Activated CD4-positive, alpha-beta T cell treated with anti-CD3 and anti-CD28 coated beads, Interleukin-2, Interleukin-4, amounts not matched to agents 100 ng/mL and 50 ng/mL, durations not matched to agents 16 hours and 8 hours (primary cell): ENCODE data around the gene DNAH10.
A peak's percentile ranks its signal among the peaks of the same experiment; 100 is the strongest.

Experiments used
- DNase-seq: peaks from one replicate; pipeline ENCODE4 v3.0.0-alpha.2; 2020; ENCODE audit warnings: low spot score

Gene DNAH10

DNA sequence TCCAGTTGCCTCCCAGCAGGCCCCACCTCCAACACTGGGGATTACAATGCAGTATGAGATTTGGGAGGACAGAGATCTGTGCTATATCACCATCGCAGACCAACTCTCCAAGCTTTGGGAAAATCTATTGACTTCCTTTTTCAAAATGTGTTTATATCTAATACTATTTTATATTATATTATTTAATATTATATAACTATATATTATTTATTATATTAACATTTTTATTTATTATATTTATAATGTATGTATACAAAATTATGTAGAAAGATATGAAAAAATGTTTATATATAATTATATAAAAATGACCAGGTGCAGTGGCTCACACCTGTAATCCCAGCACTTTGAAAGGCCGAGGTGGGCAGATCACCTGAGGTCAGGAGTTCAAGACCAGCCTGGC is 36.4 kb downstream of the DNAH10 start:
- no peak for DNase-seq

DNA sequence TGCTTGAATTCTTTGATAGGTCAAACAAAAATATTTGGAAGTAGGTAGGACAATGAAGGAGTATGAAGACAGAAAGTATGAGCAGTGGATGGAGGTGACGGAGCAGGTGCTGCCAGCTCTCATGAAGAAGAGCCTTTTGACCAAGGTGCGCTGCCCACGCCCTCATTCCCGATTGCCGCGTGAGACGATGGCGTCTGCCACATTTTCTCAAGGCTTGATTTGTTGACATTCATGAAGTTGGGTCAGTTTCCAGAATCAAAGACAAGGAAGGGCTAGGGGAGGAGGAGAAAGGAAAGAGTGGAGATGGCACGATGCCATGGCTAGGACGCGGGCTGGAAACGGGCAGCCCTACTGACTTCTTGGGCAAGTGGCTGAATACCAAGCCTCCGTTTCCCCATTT is 37.1 kb downstream of the DNAH10 start:
- DNase-seq = no peak

DNA sequence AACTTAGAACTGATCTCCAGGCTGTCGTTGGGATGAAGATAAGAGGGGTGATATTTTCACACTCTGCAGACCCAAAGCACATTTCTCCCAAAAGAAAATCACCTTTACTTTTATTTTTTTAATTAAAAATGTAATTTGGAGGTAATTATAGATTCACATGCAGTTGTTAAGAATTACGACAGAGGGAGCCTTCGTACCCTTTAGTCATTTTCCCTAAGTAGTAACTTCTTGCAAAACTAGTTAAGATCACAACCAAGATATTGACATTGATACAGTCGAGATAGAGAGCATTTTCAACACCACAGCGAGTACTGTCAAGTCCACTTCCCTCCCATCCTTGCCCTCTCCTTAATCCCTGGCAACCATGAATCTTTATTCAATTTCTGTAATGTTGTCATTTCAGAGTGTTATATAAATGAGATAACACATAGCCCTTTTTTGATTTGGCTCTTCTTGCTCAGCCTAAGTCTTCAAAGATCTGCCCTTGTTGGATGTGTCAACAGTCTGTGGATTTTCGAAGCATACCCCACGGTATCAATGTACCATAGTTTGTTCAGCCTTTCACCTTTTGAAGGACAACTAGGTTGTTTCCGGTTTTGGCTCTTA is 39.6 kb downstream of the DNAH10 start:
- peak; percentile 11 for DNase-seq

DNA sequence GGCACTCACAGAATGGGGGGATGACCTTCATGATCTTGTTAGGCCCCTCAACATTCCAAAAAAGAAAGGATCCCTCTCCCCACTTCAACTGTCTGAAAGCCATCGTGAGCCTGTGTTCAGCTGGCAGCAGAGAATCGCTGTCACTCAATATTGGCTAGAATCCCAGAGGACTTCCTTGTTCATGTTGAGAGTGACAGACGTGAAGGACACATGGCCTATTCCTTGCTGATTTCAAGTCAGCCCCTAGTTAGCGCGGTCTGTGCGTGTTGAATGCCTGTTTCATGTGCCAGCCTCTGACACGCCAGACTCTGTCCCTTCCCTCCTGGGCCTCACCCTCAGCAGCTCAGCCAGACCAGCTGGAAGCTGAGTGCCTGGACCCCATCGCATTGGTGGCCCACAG is 43.1 kb downstream of the DNAH10 start:
- DNase-seq = no peak

DNA sequence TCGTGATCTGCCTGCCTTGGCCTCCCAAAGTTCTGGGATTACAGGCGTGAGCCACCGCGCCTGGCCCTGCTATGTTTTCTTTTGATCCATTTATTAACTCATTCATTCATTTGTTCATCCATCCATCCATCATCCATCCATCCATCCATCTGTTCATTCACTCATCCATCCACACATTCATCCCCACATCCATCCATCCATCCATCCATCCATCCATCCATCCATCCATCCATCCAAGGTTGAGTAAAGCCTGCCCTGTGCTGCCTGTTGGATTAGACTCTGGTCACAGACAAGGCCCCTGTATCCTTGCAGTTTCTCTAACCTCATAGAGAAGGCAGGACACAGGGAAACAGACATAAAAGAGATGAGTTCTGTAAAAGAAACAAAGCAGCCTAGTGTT is 44.9 kb downstream of the DNAH10 start:
- DNase-seq = no peak

DNA sequence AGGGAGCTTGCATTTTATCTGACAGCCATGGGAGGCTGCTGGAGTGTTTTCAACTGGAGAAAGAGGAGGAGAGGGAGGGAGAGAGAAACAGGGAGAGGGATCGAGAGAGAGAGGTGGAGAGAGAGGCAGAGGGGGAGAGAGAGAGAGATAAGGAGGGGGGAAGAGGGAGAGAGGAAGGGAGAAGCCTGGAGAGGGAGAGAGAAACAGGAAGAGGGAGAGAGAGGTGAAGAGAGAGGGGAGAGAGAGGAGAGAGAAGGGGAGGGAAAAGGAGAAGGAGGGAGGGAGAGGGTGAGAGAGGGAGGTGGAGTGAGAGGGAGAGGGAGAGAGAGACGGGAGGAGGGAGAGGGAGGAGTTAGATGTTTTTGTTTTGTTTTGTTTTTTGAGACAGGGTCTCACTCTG is 45.6 kb downstream of the DNAH10 start:
- no peak for DNase-seq

DNA sequence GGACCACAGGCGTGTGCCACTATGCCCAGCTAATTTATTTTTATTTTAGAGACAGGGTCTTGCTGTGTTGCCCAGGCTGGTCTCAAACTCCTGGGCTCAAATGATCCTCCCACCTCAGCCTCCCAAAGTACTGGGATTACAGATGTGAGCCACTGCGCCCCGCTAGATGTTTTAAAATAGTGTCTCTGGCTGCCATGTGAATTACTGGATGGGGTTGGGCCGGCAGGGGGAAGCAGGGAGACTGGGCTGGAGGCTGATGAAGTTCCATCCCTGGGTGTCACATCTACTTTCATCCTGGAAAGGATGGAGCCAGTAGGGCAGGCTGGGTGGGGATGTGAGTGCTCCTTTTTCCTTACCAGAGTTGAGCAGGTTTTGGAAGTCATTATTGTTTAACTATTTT is 46.1 kb downstream of the DNAH10 start:
- DNase-seq = no peak

DNA sequence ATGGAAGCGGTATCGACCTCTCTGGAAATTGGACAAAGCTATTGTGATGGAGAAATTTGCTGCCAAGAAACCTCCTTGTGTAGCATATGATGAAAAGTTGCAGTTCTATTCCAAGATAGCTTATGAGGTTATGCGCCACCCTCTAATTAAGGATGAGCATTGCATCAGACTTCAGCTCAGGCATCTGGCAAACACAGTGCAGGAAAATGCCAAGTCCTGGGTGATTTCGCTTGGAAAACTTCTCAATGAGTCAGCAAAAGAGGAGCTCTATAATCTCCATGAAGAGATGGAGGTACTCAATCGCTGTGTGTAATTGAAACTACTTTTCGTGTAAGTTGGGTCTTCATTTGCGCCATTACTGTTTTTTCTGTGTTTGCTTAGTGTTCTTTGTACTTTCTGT is 51.2 kb downstream of the DNAH10 start:
- DNase-seq = no peak

DNA sequence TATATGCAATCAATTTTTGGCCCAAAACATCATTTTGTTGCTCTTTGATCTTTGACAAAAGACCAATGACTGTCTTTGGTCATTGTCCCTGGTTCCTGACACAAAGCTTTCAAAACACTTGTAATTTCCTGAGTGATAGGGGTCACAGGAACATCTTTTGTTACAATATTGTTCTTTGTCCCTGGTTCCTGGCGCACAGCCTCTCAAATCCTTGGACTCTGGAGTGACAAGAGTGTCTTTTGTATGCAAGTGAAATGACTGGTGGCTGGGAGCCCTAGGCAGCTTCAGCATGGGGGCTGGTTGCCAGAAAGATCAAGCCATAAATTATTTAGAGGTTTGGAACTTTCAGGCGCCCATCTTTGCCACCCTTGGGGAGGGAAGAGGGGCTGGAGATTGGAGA is 53.9 kb downstream of the DNAH10 start:
- no peak for DNase-seq

DNA sequence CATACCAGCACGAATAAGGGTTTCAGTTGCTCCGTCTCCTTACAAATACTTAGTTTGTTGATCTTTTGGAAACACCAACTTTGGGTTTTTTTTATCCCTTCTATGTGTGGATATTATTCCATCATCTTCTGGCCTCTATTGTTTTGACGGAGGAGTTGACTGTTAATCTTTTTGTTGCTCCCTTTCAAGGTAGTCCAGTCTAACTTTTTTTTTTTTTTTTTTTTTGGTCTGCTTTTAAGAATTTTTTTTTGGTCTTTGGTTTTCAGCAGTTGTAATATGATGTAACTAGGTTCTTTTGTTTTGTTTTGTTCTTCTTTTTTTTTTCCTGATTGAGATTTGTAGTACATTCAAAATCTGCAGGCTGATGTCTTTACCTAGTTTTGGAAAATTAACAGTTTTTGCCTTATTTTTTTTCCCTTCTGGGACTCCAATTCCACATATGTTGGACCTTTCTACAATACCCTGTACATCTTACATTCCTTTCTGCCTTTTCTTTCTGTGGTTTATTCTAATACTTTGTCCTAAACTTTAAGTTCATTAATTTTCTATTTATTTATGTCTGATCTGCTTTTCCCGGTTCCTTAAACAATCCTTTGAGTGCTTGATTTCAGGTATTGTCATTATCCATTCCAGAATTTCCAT is 54.9 kb downstream of the DNAH10 start:
- DNase-seq = no peak

DNA sequence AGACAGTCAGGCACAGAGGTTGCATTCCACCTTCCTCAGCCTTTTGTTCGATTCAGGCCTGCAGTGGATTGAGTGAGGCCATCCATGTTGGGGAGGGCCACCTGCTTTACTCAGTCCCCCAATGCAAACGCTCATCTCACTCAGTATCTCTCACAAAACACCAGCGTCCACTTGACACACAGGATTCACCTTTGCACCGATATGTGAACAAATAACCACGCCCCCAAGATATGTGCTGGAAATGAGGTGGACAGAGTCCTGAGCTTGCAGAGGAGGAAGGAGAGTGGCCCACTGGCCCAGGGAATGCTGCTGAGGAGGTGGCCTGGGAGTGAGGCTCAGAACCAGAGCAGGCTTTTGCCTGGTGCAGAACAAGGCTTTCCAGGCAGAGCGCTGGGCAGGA is 60.7 kb downstream of the DNAH10 start:
- DNase-seq = no peak

DNA sequence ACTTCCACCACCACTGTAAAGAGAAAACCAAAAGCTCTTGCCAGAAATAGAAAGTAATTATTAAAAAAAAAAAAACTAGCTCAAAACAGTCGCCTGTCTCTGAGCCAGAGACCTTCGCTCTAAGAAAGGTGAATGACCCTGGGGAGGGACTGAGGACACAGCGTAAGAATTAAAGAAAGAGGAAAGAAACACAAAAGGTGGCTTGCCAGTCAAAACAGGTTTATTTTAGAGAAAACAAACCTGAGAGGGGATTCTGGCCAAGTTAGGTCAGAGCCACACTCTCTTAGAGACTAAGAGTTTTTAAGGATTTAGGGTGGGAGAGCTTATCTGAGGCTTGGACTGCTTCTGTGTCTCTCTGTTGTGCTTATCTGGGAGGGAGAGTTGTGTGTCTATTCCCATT is 66.0 kb downstream of the DNAH10 start:
- no peak for DNase-seq

DNA sequence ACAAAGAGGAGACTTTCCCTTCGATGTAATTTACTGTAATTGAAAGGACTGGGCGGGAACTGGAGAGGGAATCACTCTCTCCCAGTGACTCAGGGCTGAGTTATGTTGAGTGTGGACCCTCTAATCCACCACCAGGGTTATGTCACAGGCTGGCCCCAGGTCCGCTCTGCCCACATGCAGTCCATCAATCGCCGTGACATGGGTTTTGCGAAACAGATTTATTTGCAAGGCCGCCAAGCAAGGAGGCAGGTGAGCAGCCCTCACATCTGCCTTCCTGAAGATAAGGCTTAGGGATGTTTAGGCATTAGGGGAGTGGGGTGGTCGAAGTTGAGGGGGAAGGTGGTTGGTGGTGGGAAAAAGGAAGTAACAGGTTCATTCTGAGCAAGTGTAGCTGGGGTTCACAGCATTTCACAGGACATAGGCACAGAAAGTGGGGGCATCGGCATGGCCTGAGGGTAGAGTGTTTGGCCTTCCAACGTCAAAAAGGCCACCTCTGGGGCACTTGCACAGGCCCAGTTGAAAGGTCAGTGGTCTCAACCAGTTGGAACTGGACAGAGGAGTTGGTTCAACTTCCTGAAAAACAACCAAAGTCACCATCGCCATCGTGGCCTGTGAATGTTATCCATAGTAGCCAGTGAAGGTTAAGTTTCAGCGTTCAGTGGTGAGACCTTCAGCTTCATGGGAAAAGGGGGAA is 66.9 kb downstream of the DNAH10 start:
- DNase-seq = no peak

DNA sequence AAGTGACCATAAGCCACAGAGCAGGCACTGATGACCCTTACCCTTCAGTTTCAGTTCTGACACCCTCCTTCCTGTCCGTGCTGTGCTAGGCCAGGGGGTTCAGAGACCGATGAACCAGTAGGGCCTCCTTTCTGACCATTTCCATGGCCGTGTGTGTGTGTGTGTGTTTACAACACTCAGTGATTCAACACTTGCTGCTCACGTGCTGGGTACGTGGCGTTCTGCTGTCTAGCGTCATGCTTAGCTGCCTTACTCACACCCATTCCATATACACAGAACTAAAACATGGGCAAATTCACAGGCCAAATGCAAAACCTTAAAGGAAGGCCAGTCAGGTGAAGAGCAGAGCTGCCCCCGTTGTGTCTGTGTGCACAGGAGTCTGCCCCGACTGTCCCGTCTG is 67.5 kb downstream of the DNAH10 start:
- no peak for DNase-seq

DNA sequence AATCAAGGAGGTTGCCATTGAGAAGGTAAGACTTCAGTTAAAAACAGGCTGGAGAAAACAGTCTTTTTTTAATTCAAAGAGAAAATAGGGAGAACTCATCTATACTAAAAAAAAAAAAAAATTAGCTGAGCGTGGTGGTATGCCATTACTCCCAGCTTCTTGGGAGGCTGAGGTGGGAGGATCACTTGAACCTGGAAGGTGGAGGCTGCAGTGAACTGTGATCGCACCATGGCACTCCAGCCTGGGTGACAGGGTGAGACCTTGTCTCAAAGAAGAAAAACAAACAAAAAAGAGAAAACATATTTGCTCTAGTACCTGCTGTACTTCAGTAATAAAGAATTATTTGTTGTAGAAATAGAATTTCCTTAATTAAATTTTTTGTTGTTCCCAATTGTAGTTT is 68.6 kb downstream of the DNAH10 start:
- no peak for DNase-seq

DNA sequence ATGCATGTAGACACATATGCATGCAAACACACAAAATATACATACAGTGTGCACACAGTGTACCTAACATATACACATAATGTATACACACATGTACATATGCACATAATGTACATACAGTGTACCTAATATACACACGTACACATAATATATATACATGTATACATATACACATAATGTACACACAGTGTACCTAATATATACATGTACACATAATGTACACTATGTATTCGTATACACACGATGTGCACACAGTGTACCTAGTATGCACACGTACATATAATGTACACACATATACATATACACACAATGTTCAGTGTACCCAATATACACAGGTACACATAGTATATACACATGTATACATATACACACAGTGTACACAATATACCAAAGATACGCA is 70.0 kb downstream of the DNAH10 start:
- no peak for DNase-seq

DNA sequence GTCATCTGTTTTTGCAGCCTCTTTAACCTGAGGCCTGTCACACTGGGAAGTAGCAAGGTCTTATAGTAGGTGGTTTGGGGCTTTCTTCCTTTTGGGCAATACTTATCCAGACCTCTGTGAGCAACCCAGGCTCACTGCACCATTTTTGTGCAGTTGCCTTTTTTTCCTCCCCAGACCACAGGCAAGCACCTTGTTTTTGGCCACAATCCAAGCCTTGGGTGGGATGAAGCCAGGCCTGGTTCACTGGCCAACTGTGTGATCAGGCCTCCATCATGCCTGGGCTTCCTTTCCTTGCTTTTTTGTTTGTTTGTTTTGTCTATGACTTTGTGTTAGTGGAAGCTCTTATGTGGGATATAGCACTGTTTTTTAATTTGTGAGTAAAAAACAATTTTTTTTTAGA is 71.7 kb downstream of the DNAH10 start:
- DNase-seq = no peak

DNA sequence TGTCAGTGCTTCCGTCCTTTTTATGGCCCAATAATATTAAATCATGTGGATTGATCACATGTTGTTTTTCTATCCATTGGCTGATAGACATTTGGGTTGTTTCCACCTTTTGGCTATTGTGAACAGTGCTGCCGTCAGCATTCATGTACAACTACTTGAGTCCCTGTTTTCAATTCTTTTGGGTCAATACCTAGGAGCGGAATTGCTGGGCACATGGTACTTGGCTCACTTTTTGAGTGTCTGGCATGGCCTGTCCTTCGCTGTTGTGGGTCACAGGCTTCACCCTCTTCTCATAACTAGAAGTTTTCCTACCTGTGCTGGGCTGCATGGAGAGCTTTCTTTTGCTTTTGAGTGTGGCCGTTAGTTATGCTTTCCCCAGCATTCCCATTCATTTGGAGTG is 72.7 kb downstream of the DNAH10 start:
- no peak for DNase-seq

DNA sequence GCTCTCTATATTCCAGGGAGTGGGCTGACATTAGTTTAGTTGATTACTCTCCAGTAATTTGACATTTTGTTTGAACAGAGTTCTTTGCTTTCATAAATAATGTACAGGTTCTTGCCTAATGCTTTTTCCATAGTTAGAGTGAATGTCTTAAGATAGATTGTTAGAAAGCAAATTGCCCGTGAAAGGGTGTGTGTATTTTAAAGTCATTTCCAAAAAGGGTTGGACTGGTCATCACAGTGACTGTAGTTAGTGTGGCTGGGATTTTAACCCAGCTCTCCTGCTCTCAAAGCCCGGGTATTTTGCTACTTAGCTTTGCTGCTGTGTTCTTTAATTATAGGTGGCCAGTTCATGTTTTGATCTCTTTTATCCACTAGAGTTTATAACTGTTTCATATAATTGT is 74.2 kb downstream of the DNAH10 start:
- DNase-seq = no peak

DNA sequence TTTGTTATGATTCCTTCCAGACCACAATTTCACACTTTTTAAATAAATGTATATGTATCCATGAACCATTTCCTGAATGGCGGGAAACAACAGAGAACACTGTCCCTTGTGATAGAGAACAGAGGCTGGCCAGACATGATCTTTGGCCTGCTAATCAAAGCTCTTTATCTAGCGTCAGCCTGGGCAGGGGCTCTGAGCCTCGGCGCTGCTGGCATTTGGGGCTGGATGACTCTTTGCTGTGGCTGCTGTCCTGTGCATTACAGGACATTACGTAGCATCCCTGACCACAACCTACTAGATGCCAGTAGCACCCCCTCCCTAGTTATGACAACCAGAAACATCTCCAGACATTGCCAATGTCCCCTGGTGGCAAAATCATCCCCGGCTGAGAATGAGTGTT is 77.7 kb downstream of the DNAH10 start:
- DNase-seq = no peak

DNA sequence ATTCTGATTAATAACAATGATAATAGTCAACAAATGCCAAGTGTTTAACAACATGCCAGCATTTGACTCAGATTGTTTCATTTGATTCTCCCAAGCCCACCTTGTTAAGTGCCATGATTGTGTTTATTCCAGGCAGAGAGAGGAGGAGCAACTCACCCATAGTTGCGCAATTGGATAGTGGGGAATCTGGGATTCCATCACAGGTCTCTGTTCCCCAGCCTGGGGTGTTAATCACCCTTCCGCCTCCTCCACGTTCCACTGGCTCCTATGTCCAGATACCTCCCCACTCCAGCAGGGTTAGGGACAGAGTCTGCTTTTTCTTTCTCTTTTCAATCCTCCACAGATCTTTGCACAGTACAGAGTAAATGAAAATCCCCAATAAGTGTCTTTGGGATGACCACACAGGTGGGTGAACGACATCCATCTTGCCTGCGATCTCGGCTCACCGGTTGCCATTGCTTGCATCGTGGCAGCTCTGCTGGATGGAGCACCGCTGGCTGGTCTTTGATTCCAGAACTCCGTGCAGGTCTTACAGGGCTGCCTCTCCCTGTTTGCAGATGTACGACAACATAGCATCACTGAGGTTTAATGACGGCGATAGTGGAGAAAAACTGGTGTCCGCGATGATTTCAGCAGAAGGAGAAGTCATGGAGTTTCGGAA is 78.8 kb downstream of the DNAH10 start:
- no peak for DNase-seq

DNA sequence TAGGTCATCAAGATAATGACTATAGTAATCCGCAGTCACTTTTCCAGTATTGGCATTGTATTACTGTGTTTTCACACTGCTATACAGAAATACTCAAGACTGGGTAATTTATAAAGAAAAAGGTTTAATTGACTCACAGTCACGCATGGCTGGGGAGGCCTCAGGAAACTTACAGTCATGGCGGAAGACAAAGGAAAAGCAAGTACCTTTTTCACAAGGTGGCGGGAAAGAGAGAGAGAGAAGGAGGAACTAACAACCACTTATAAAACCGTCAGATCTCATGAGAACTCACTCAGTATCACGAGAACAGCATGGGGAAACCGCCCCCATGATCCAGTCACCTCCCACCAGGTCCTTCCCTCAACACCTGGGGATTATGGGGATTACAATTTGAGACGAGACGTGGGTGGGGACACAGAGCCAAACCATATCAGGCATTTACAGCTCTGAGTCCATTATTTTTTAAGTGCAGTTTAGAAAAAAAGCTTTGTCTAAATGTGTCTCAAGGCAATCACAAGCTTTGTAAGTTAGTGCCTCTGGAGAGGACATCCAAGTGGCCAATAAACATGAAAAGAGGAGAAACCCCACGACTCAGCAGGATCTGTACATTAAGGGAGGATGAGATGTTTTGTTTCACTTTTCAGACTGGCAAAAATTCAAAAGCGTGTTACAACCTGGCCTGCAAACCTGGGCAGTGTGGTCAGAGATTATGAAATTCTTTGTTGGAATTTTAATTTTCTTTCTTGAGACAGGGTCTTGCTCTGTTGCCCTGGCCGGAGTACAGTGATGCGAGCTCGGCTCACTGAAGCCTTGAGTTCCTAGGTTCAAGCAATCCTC is 82.0 kb downstream of the DNAH10 start:
- no peak for DNase-seq
